ENCODE results near the gene BOC. TPM values are rescaled to one million over a fixed set of nuclear protein-coding genes. Genes with fewer than 3 reads are reported as not detected.

The BOC gene
- total and polyA plus RNA-seq, 2 of the 4 experiments (the other 2 are of a cell fraction), result 6.8 to 15.2 TPM

- Histone ChIP-seq H2BK20ac (ENCODE audit: low read depth, low read length) (peak overlapping the region; percentile 70), H3K27ac (ENCODE audit: insufficient read depth, low read length) (peak overlapping the region; percentile 78), H3K4ac (ENCODE audit: low read depth, low read length) (peak overlapping the region; percentile 75), H2AFZ (replicated peaks; ENCODE audit: low read length, poor library complexity) (peak overlapping the region; percentile 23), H3K27me3 (ENCODE audit: control insufficient read depth, insufficient read depth, low read length) (peaks cover 15% of the 10 kb centered on the region), H3K9ac (ENCODE audit: low read depth, low read length) (no peak overlapping the region), H2AK9ac (replicated peaks; ENCODE audit: low read depth, low read length, poor library complexity) (peak overlapping the region; percentile 4), H3K4me2 (ENCODE audit: low read depth, low read length) (no peak overlapping the region), H4K5ac (ENCODE audit: low read depth, low read length) (peak overlapping the region; percentile 72), H3K56ac (ENCODE audit: extremely low read depth, insufficient read depth, low read length) (0 out of 2 replicates have a peak overlapping the region, but pooled peaks have one; percentile 38), H3K4me3 (ENCODE audit: insufficient read depth, low read depth, low read length) (no peak overlapping the region), H2BK15ac (ENCODE audit: low read depth, low read length) (peak overlapping the region; percentile 17; the same call in 1 of the 3 replicates), H2AK5ac (ENCODE audit: low read depth, low read length) (peak overlapping the region; percentile 6), H3K9me1 (ENCODE audit: insufficient read depth, low read length) (peaks cover 14% of the 10 kb centered on the region), H4K20me1 (ENCODE audit: insufficient read depth, low read length) (peaks cover 3% of the 10 kb centered on the region; the same call in 1 of the 2 replicates), H3K36me3 (ENCODE audit: control insufficient read depth, insufficient read depth, low read length) (peaks cover 28% of the 10 kb centered on the region), H4K91ac (ENCODE audit: insufficient read depth, low read depth, low read length) (peak overlapping the region; percentile 74), H3K14ac (replicated peaks; ENCODE audit: low read depth, low read length) (peak overlapping the region; percentile 84), H3K4me1 (ENCODE audit: control insufficient read depth, insufficient read depth, low read length) (peaks cover 14% of the 10 kb centered on the region), H3K18ac (ENCODE audit: low read depth, low read length) (peak overlapping the region; percentile 84), H3K79me1 (ENCODE audit: low read depth in 1 of 2, low read length in 2 of 2) (no peaks in the 10 kb centered on the region), H3K9me3 (ENCODE audit: control insufficient read depth, insufficient read depth, low read length) (no peaks in the 10 kb centered on the region), H2BK120ac (ENCODE audit: low read depth, low read length) (peak overlapping the region; percentile 84), H4K8ac (ENCODE audit: low read depth in 2 of 2, low read length in 2 of 2) (peak overlapping the region in 1 of 2 experiments; percentile 13; a peak in 1 of 4 replicates), H3K23ac (ENCODE audit: low read depth, low read length) (peak overlapping the region; percentile 23; the same call in 1 of the 2 replicates), H2BK5ac (ENCODE audit: low read depth, low read length, poor library complexity, severe bottlenecking) (peak overlapping the region; percentile 22)
- POLR2A ChIA-PET (ENCODE audit: unreplicated experiment), result interaction anchor here (0.7 kb wide), 1 partner anchor 73 kb away, joined by 3 read pairs; no protein-coding TSS in a partner anchor
- CTCF ChIA-PET, result no interaction called here
- dilution Hi-C loops (cut with HindIII; ENCODE audit: low sequenced_read_pairs, unreplicated experiment), result no loop called here
- WGBS, 2 experiments (ENCODE audit: extremely low coverage in 2 of 2, insufficient read length in 1 of 2), result no CpG with 5 or more reads among the region's 6 CpGs
- intact Hi-C loops (cut with micrococcal nuclease), result loop anchor here (5.0 kb wide), 2 partner anchors 644 to 704 kb away; partner anchors contain the start of gene CCDC80
- TF ChIP-seq MXI1 (IDR thresholded peaks at IDR 0.05; ENCODE audit: borderline replicate concordance, low read depth, low read length) (no peak), RAD21 (IDR thresholded peaks at IDR 0.05; ENCODE audit: low read length) (no peak), USF2 (IDR thresholded peaks at IDR 0.05; ENCODE audit: low read depth, low read length) (no peak), FOS (IDR thresholded peaks at IDR 0.05; ENCODE audit: low read depth, low read length) (no peak), RCOR1 (IDR thresholded peaks at IDR 0.05; ENCODE audit: insufficient replicate concordance, low read length) (no peak), MAZ (IDR thresholded peaks at IDR 0.05; ENCODE audit: borderline replicate concordance, low read depth, low read length) (no peak), MAFK (IDR thresholded peaks at IDR 0.05; ENCODE audit: low read depth, low read length) (no peak), BHLHE40 (IDR thresholded peaks at IDR 0.05; ENCODE audit: low read depth, low read length) (no peak)
- in situ Hi-C loops (cut with MboI; ENCODE audit: low sequenced_read_pairs), result loop anchor here (5.0 to 25.0 kb wide), 2 partner anchors 229 to 649 kb away; partner anchors contain the start of gene CCDC80
- no peak for DNase-seq
- no peak for ATAC-seq (ENCODE audit: low read depth)
- no TSS peak for BruUV-seq (replicated peaks)
Observed at GRCh38 chr3:113286524-113286923, 75.2 kb downstream of the BOC start.
